HG03175 (cell line): ENCODE data around the gene YIPF7.

ENCODE experiments used
- ATAC-seq: cut with Tn5 transposase; IDR thresholded peaks from one replicate; pipeline ENCODE4 v1.9.1; 2021; ENCODE audit warnings: mild to moderate bottlenecking, moderate library complexity; ENCODE audit not compliant: unreplicated experiment

The YIPF7 gene

DNA sequence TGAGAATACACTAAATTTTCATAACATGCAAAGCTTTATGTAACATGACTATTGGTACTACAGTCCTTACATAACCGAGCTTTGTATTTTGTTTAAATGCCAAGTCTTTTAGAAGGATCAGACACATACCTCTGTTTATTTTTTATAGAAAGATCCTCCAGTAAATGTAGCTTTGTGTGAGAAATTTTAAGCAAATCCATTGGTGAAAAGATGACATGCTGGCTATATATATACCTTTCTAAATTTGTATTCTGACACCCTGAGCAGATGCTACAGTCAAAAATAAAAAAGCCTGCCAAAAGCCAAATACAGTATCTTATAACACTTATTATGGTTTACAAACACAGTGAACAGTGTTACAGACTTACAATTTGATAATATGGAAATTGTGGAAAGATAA lies at the start of gene YIPF7:
Gene YIPF7 (minus strand): TSS at position 201 of the 400 bp plus-strand sequence. CDS start 1,525 bp downstream, outside the sequence.
- ATAC-seq = no peak

DNA sequence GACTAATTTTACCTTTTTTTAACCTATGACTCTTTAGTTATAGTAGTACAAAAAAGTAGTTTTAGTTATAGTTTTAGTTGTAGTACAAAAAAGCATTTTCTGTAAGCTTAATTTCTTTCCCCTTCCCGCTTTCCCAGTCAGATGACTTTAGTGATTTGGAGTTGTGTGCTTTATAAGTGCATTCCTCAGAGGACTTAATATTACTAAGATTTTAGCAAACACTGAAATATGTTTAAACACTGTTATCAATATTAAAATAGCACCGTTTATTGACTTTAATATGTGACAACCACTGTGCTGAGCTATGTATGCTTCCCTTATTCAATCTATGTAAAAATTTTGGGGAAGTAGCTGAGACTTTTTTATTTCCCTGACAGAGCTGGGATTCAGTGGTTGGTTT lies 49.6 kb upstream of the YIPF7 start:
- ATAC-seq = no peak

DNA sequence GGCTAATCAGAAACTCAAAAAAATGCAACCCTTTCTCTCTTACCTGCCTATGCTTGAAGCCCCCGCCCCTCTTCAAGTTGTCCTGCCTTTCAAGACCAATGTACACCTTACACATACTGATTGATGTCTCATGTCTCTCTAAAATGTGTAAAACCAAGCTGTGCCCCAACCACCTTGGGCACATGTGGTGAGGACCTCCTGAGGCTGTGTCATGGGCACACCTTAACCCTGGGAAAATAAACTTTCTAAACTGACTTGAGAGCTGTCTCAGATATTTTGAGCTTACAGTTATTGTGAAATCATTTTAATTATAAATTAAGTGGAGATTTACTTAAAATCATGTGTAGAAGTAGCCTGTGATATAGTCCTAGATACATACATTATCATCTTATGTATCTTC lies 49.0 kb upstream of the YIPF7 start:
- no peak for ATAC-seq

DNA sequence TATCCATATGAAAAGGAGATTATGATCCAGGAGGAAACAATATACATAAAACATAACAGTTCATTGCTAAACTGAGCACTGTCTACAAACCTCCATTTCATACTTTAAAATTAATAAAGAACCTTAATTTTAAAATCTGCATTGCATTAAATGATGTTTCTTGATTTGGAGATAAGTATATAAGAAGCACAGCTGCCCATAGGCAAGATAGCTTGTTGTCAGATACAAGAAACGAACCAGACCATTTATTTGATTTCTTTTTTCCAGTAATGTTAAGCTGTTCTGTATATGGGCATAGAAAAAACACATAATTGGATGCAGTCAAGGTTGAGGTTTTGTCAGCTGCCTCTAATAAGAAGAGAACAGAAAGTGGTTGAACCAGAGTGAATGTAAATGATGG lies 33.2 kb upstream of the YIPF7 start:
- ATAC-seq = no peak

DNA sequence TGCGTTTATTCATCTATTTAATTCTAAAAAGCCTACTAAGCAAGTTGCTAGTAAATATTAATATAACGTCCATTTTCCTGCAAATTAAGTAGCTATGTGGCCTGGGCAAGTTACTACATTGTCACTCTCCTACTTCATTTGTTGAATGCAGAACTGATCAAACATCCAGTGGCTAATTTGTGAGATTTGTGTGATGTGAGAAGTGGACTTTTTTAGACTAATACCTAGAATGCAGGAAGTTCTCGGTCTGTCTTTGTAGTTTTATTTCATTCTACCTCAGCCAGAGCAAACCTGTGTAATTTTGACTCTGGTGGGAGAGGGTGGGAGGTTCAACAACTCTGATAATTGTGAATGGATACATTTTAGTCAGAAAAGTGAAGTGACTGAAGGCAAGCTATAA lies 27.6 kb upstream of the YIPF7 start:
- ATAC-seq = peak; percentile 13

DNA sequence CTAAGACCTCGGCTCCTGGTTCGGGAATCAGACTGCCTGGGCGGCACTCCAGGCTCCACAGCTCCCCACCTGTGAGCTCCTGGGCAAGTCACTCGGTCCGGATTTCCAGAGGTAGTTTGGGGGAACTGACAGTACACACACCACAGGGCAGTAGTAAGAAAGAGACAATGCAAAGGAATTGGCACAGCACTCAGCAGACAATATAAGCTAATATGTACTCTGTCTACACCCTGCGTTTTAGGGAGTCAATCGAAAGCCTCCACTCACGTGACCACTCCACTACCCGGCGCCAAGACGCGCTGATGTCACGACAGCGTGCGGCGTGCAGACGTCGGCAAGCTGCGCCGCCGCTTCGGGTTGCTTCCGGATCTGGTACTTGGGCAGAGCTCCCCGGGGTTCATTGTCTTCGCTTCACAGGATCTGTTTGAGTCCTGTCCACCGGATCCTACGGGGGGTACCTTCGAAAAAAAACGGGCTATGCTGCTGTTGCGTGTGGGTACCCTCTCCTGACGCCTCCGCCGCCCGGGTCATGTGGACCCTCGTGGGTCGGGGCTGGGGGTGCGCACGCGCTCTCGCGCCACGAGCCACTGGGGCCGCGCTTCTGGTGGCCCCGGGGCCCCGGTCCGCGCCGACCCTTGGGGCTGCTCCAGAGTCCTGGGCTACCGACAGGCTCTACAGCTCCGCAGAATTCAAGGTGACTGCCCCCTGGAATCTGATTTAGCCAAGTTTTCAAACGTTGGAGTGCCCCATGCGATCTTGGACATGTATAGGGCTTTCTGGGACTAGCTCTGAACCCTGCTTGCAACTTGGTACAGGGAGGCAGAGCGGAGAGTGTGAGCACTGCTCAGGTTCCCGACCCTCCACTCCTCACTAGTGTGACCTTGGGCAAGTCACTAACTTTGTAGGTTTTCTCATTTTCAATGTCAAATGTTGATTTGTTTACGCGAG lies 26.9 kb upstream of the YIPF7 start, which contains the start of gene GUF1:
Gene GUF1 (plus strand): TSS at position 327 of the 948 bp plus-strand sequence. CDS start 203 bp downstream, at position 530.
- peak; percentile 95 for ATAC-seq

DNA sequence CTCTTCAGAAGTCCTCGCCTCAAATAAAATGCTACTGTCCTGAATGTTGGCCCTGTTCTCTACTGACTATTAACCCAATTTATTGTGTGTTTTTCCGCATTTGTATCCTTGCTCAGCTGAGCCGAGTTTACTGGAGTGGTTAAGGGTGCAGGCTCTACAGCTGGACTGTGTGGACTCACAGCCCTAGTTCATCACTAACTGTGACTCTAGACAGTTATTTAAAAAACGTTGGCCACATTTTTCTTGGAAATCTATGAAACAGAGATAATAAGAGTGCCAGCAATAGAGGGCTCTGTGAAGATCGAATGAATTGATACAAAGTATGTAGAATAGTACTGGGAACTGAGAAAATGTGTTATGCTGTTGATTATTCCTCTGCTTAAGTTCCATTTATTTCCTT lies 23.9 kb upstream of the YIPF7 start:
- ATAC-seq = no peak

DNA sequence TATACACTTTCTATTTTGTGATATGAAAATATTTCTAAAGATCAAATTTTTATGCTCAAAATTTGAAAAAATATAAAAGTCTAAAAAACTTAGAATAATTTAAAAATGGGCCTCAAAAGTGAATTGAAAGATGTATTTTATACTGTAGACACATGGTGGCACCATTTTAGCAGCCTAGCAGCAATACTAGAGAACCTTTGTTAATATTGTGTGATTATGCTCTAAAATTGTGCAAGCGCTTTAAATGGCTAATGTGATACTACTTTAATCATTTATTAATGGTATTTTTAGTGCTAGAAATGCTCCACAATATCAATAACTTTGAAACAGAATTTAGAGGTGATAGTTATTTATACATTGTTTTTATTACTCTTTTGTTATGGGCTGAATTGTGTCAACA lies 23.0 kb upstream of the YIPF7 start:
- no peak for ATAC-seq

DNA sequence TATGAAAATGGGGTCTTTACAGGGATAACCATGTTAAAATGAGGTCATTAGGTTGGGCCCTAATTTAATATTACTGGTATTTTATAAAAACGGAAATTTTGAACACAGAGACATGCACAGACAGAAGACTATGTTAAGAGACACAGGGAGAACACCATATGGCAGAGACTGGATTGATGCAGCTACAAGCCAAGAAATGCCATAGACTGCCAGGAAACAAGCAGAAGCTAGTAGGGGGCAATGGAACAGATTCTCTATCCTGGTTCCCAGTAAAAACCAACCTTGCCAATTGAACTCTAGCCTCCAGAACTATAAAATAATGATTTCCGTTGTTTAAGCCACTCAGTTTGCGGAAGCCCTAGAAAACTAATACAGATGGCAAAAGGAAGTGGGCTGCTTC lies 20.2 kb upstream of the YIPF7 start:
- ATAC-seq = no peak

DNA sequence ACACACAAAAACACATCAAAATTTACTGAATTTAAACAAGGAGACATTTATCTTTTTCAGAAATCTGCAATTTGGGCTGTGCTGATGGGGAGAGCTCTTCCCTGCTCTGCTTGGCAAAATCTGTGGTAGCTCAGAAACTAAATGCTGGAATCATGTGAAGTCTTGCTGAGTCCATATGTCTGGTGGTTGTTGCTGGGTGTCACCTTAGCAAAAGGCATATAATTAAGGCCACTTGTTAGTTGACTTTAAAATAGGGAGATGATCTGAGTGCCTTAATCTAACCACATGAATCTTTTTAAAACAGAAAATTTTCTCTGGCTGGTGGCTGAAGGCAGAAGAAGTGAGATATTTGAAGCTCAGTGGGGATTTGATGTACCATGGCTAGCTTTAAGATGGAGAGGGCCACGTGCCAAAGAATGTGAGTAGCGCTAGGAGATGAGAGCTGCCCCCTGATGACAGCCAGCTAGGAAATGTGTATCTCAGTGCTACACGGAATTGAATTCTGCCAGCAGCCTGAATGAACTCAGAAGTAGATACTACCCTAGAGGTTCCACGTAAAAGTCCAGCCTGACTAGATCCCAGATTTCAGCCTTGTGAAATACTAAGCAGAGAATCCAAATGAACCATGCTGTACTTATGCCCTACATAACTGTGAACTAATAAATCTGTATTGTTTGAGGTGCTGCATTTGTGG lies 19.2 kb upstream of the YIPF7 start:
- no peak for ATAC-seq

DNA sequence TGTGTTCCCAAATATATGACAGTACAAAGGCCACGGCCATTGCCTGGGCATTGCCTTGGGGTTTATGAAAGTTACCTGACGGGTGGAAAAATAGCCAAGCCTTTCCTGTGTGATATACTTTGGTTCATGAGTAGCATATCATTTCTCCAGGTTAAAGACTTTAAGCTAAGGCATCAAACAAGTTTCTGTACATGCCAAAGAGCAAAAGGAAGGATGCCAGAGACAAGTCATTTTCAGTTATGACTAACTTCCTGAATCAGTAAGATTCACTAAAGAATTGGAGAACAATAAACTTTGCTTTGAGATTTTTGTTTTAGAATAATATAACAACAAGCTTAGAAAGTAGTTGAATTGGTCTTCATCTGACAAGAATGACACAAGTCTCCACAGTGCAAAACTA lies 17.1 kb upstream of the YIPF7 start:
- ATAC-seq = no peak

DNA sequence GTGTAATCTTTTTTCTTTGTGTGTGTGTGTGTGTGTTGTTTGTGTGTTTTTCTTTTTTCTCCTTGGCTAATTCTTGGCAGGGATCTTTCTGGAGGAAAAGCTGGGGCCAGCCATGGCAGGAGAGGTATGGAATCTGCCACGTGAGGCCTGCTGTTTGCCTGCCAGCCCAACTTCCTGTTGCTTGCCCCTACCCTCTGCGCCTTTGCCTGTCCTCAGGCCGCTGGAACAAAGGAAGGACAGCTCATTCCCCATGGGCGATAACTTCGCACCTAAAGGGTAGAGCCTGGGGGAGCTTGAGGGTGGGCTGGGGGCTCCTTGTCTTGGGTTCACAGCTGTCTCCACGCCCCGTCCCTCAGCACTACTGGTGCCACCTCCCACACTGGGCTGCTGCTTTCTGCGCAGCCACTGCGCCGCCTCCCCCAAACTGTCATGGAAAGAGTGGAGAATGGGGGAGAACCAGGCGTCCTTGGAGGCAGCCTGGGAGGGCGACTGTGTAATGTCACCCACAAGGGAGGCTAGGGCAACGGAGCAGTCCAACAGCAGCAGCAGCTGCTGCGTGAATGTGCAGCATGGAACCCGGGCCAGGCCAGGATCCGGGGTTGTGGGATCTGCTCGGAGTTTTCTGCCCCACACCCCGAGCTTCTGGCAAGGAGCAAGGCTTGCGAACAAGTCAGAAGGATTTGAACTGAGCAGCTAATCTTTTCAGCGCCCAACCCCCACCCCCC lies 12.3 kb upstream of the YIPF7 start:
- no peak for ATAC-seq

DNA sequence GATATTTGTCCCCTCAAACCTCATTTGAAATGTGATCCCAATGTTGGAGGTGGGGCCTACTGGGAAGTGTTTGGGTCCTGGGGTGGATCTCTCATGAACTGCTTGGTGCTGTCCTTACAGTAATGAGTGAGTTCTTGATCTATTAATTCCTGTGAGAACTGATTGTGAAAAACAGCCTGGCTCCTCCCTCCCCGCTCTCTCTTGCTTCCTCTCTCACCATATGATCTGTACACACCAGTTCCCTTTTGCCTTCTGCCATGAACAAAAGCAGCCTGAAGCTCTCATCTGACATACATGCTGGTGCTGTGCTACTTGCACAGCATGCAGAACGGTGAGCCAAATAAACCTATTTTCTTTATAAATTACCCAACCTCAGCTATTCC lies 11.2 kb upstream of the YIPF7 start:
- ATAC-seq = peak; percentile 58

DNA sequence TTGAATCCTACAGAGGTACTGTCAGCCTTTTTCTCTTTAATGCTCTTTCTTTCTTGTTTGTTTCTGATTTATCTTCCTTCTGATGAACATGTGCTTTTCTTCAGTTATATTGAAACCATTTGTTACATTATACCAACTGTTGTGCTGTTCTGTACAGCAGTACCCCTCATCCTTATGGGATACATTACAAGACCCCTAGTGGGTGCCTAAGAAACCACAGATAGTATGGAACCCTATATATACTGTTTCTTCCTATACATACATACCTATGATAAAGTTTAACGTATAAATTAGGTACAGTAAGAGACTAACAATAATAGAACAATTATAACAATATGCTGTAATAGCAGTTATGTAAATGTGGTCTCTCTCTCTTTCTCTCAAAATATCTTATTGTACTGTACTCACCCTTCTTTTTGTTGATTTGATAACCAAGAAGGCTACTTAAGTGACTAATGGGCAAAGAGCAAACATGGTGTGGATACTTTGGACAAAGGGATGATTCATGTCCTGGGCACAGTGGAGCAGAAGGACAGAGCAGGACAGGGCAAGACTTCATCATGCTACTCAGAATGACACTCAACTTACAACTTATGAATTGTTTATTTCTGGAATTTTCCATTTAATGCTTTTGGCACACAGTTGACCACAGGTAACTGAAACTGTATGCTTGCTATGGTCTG lies 10.7 kb upstream of the YIPF7 start:
- no peak for ATAC-seq

DNA sequence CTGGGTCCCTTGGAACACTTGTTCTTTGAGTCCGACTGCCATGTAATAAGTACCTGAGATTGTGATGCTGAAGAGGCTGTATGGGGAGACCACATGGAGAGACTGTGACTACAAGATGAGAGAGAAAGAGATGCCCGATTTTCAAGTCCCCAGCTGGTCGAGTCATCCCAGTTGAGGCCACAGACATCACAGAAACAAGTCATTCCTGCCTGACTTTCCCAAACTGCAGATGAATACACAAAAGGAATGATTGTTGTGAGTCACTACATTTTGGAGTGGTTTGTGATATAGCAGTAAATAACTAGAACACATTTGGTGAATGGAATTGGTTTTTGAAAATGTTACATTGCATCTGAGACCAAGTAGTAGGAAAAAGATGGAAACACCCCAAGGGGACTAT lies 9.0 kb upstream of the YIPF7 start:
- no peak for ATAC-seq

DNA sequence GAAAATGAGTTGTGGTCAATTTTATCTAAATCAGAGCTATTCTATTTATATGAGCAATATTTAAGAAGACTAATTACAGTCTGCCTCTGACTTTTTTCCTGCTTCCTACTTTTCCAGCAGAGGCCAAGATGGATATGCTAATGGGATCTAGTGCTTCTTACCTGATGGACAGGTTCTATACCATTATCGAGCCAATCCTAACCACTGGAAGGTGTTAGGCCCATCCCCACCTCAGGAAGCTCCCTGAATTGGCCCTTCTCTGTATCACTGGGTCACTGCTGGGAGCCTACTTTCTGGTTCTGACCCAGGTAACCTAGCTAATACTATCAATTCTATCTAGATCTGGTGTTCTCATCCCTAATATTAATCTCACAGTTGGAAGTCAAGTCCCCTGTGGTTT lies 577 bp upstream of the YIPF7 start:
- ATAC-seq = no peak

DNA sequence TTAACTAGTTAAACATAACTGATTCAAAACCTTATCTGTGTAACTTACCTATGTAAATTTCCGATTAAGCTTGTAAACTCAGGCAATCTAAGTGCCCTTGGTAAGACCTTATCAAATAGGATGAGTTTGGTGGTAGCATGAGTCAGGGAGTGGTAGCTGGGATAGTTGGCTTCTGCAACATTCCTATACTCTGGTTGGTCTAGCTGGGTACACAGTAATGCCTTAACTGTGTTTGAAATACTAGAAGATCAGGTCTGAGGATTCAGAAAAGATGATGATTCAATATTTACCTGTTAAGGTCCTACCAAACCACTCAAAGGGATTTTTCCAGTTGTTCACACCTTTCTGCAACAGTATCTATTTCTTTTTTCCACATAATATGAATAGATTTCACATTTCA lies 5.3 kb downstream of the YIPF7 start:
- no peak for ATAC-seq

DNA sequence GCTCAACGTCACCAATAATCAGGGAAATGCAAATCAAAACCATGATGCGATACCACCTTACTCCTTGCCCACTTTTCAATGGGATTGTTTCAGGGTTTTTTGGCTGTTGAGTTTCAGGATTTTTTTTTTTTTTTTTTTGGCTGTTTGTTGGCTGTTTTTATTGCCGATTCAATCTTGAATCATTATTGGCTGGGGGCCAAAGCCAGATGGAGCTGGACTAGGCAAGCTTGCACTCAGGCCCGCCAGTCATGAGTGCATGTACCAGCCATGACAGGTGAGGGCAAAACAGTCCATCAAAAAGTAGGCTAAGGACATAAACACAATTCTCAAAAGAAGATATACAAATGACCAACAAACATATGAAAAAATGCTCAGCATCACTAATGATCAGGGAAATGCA lies 13.3 kb downstream of the YIPF7 start:
- no peak for ATAC-seq

DNA sequence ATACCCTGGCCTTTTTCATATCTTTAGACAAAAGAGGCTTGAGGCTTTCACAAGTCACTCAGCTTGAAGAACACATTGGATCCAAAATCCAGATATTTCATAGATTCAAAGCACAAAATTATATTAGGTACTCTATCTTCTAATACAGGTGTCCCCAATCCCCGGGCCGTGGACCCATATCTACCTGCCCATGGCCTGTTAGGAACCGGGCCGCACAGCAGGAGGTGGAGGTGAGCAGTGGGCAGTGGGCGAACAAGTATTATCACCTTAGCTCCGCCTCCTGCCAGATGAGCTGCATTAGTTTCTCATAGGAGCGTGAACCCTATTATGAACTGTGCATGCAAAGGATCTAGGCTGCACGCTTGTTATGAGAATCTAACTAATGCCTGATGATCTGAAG lies 18.7 kb downstream of the YIPF7 start:
- ATAC-seq = no peak

DNA sequence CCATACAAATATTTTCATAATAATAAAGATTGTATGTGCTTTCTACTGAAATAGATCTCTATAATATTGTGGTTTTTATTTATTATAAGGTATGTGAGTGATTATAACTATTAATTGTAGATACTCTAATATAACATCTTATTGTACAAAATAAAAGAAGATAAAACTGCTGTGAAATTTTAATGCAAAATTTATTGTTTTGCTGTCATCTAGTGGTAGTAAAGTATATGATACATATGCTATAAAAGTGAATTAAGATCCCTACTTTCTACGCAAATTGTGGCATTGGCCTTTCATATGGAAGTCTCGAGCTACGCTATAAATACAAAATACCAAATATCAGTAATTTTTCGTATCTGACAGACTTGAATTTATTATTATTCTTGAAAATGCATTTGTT lies 19.3 kb downstream of the YIPF7 start:
- ATAC-seq = no peak
